Measurements from ENCODE around the gene RAPGEF6.

DNA sequence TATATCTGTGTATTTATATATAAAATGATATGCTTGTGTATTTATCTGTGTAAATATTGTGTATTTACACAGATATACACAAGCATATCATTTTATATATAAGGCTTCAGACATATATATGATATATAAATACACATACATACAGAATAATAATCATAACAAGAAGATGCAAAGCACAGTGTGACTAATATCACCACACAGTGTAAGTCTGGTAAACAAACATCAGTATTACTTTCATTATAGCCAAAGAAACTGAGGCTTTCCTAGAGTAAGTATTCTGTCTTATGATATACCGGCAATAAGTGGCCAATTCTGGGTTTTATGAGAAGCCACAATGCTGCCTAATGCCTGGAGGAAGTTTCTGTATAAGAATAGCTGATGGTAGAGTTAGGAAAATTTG, 29.9 kb upstream of the RAPGEF6 start:
- TF ChIP-seq, protein P1, sequence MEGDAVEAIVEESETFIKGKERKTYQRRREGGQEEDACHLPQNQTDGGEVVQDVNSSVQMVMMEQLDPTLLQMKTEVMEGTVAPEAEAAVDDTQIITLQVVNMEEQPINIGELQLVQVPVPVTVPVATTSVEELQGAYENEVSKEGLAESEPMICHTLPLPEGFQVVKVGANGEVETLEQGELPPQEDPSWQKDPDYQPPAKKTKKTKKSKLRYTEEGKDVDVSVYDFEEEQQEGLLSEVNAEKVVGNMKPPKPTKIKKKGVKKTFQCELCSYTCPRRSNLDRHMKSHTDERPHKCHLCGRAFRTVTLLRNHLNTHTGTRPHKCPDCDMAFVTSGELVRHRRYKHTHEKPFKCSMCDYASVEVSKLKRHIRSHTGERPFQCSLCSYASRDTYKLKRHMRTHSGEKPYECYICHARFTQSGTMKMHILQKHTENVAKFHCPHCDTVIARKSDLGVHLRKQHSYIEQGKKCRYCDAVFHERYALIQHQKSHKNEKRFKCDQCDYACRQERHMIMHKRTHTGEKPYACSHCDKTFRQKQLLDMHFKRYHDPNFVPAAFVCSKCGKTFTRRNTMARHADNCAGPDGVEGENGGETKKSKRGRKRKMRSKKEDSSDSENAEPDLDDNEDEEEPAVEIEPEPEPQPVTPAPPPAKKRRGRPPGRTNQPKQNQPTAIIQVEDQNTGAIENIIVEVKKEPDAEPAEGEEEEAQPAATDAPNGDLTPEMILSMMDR (conservative IDR thresholded peaks at IDR 0.05; ENCODE audit: low read depth, low read length): no peak
- TF ChIP-seq EZH2 (IDR thresholded peaks at IDR 0.05; ENCODE audit: borderline replicate concordance, low read depth, low read length, poor library complexity, severe bottlenecking): no peak

Measured in A673 (cell line).